Loucy (cell line): ENCODE measurements around the gene CORO7.

Source experiments
- H2AFZ ChIP-seq: fragments of 200-600 bp; sonication (generic); 2 replicates; pipeline ENCODE4 v1.6.0; 2016; ENCODE audit warnings: antibody characterized with exemption, mild to moderate bottlenecking, low read length, moderate library complexity
- H3F3A ChIP-seq: fragments of 200-600 bp; 2 replicates; pipeline ENCODE4 v1.6.0; 2016; ENCODE audit warnings: antibody characterized with exemption, low read depth, mild to moderate bottlenecking
- H3K27me3 ChIP-seq: fragments of 200-600 bp; sonication (generic); 2 replicates; pipeline ENCODE4 v1.6.1; 2014; ENCODE audit warnings: low read length, mild to moderate bottlenecking; ENCODE audit not compliant: insufficient read depth, poor library complexity, severe bottlenecking
- H3K36me3 ChIP-seq: fragments of 200-600 bp; sonication (generic); 2 replicates; pipeline ENCODE4 v1.6.1; 2016; ENCODE audit warnings: low read length; ENCODE audit not compliant: insufficient read depth
- H3K4me1 ChIP-seq: fragments of 200-600 bp; sonication (generic); 2 replicates; pipeline ENCODE4 v1.5.1; 2014; ENCODE audit warnings: low read length, mild to moderate bottlenecking; ENCODE audit not compliant: insufficient read depth, poor library complexity, severe bottlenecking
- H3K4me2 ChIP-seq: fragments of 200-600 bp; sonication (generic); 2 replicates; pipeline ENCODE4 v1.6.0; 2014; ENCODE audit warnings: antibody characterized with exemption, low read length, low read depth, mild to moderate bottlenecking; ENCODE audit not compliant: poor library complexity, severe bottlenecking
- H3K4me3 ChIP-seq: fragments of 200-600 bp; sonication (generic); 2 replicates; pipeline ENCODE4 v1.5.1; 2014; ENCODE audit warnings: low read length, mild to moderate bottlenecking, mixed read lengths; ENCODE audit not compliant: poor library complexity, severe bottlenecking
- H3K79me2 ChIP-seq: fragments of 200-600 bp; sonication (generic); 2 replicates; pipeline ENCODE4 v1.6.1; 2014; ENCODE audit warnings: low read length; ENCODE audit not compliant: insufficient read depth
- H3K9ac ChIP-seq: fragments of 200-600 bp; sonication (generic); 2 replicates; pipeline ENCODE4 v1.6.0; 2014; ENCODE audit warnings: mild to moderate bottlenecking, low read depth, low read length, moderate library complexity; ENCODE audit not compliant: poor library complexity, severe bottlenecking
- H3K9me2 ChIP-seq: fragments of 200-600 bp; sonication (generic); replicated peaks from 2 replicates; pipeline ENCODE4 v1.6.1; 2016; ENCODE audit warnings: low read depth, low read length, mixed read lengths
- H3K9me3 ChIP-seq: fragments of 200-600 bp; sonication (generic); 2 replicates; pipeline ENCODE4 v1.6.1; 2014; ENCODE audit warnings: mild to moderate bottlenecking, antibody characterized with exemption, low read length, low read depth; ENCODE audit not compliant: insufficient read depth
- H4K20me1 ChIP-seq: fragments of 200-600 bp; sonication (generic); 2 replicates; pipeline ENCODE4 v1.6.0; 2014; ENCODE audit warnings: antibody characterized with exemption, low read length, mild to moderate bottlenecking; ENCODE audit not compliant: insufficient read depth, poor library complexity, severe bottlenecking
- CTCF ChIP-seq: fragments of 200-600 bp; sonication (generic); conservative IDR thresholded peaks from 2 replicates; pipeline ENCODE4 v1.5.1; 2014; ENCODE audit warnings: mild to moderate bottlenecking, antibody characterized with exemption, low read length
- EZH2phosphoT487 ChIP-seq: fragments of 200-600 bp; IDR thresholded peaks from 2 replicates; pipeline ENCODE4 v1.6.1; 2018; ENCODE audit warnings: antibody characterized with exemption, mild to moderate bottlenecking, moderate library complexity, borderline replicate concordance

The CORO7 gene

DNA sequence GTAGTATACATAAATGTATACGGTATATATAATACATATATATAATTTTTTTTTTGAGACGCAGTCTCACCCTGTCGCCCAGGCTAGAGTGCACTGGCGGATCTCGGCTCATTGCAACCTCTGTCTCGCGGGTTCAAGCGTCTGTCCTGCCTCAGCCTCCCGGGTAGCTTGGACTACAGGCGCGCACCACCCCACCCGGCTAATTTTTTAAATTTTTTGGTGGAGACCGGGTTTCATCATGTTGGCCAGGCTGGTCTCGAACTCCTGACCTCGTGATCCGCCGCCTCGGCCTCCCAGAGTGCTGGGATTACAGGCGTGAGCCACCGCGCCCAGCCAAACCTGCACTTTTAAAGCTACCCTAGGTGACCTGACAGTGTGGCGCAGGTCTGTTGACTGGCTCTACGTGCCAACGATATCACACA is 66.0 kb downstream of the CORO7 start:
- Histone ChIP-seq H3K27me3 (no peaks in the 10 kb centered on the region), H3K9me3 (no peaks in the 10 kb centered on the region), H2AFZ (no peak overlapping the region), H3K9me2 (no peaks in the 10 kb centered on the region), H4K20me1 (no peaks in the 10 kb centered on the region), H3K9ac (peak overlapping the region; percentile 79), H3F3A (no peaks in the 10 kb centered on the region), H3K4me3 (peak overlapping the region; percentile 84), H3K79me2 (peaks cover 25% of the 10 kb centered on the region; the same call in 1 of the 2 replicates), H3K4me2 (peak overlapping the region; percentile 71), H3K36me3 (no peaks in the 10 kb centered on the region), H3K4me1 (no peaks in the 10 kb centered on the region)
- TF ChIP-seq EZH2phosphoT487 (no peak), CTCF (no peak)

DNA sequence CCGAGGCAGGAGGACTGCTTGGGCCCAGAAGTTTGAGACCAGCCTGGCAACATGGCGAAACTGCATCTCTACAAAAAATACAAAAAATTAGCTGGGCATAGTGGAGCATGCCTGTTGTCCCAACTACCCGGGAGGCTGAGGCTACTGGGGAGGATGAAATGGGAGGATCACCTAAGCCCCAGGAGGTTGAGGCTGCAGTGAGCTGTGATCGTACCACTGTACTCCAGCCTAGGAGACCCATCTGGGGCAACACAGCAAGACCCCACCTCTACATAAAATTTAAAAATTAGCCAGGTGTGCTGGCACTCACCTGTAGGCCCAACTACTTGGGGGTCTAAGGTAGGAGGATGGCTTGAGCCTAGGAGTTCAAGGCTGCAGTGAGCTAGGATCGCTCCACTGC is 67.1 kb downstream of the CORO7 start:
- Histone ChIP-seq H3K79me2 (peaks cover 25% of the 10 kb centered on the region; the same call in 1 of the 2 replicates), H3K9me3 (no peaks in the 10 kb centered on the region), H3K27me3 (no peaks in the 10 kb centered on the region), H3K9me2 (no peaks in the 10 kb centered on the region), H3K4me3 (no peak overlapping the region), H3K36me3 (no peaks in the 10 kb centered on the region), H4K20me1 (no peaks in the 10 kb centered on the region), H2AFZ (no peak overlapping the region), H3K4me2 (peak overlapping the region; percentile 57), H3K9ac (peak overlapping the region; percentile 43), H3K4me1 (no peaks in the 10 kb centered on the region), H3F3A (no peaks in the 10 kb centered on the region)
- TF ChIP-seq CTCF, result no peak
- TF ChIP-seq EZH2phosphoT487, result no peak

DNA sequence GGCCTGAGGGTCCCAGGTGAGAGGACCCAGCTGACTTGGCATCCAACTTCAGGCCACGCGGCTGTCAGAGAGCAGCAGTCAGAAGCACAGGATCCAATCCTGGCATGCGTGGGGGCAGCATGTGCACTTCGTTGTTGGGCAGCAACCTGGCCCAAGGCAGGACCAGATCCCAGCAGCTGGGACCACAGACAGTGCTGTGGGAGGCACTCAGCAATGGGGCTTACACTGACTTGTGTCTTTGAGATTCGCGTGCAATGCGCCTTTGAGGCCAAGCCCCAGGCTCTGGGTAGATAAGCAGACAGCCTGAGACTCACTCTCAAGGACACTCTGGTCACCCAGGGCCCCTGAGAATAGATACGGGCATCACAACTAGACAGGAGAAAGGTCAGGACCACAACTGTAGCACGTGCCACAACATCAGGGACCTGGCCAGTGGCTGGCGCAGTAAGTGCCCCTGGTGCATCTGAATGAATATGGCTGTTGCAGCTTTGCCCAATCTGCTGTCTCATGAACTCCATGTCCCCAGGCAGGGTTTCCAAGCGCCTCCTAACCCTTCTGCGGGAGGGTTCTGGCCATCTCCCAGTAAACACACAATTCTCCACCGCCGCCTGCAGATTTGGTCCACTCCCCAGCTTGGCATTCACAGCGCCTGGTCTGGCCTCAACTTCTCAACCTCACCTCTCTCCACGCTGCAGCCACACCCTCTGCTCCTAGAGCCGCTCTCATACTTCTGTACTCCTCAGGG is 68.5 kb downstream of the CORO7 start:
- Histone ChIP-seq H2AFZ (no peak overlapping the region), H3K4me3 (no peak overlapping the region), H3K9me3 (no peaks in the 10 kb centered on the region), H3K4me1 (no peaks in the 10 kb centered on the region), H3K36me3 (no peaks in the 10 kb centered on the region), H3K4me2 (no peak overlapping the region), H3K9ac (no peak overlapping the region), H3K79me2 (peaks cover 25% of the 10 kb centered on the region; the same call in 1 of the 2 replicates), H3F3A (no peaks in the 10 kb centered on the region), H4K20me1 (no peaks in the 10 kb centered on the region), H3K27me3 (no peaks in the 10 kb centered on the region), H3K9me2 (no peaks in the 10 kb centered on the region)
- TF ChIP-seq EZH2phosphoT487, result no peak
- no peak for TF ChIP-seq CTCF
